ENCODE measurements around the gene DPCD. TPM values are rescaled to one million over a fixed set of nuclear protein-coding genes. Genes with fewer than 3 reads are reported as not detected.
"Not testable (repeated sequence)": the region's sequence is repeated elsewhere in the genome, so short reads cannot be mapped to it uniquely, and the experiment has no call there.

Gene DPCD
- total and polyA plus RNA-seq, 10 donors, result 3.2 to 9.6 (median 4.5) TPM

DNA sequence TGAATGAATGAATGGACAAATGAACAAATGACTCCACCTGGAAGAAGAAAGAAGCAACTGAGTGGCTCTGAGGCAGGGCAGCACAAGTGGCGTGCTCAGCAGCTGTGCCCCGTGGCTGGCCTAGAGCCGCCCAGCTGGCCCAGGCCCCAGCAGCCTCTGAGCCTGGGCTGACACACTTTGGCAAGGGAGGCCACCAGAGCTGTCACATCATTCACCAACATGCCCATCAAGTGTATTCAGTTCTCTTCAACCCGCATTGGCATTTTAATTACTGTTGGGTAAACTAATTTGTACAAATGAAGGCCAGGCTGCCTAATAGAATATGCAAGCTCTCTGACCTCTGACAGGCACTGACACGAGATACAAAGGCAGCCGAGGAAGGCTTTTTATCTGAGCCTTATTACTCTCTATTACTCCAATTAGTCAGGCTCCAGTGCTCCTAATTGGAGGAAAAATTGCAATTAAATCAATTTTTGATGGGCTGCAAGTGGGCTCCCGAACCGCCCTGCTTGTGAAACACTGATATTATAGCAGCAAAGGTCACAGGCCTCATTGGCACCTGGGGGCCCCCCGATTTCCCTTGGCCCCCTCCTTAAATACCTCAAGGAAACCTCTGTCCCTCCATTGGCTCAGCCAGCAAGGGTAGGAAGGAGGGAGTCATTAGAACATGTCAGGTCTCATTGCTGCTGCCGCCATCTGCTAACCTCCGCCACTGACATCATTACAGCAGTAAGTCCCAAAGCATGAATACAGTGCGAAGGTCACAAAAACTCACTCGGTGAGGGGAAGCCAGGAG lies 41.9 kb downstream of the DPCD start:
- DNase-seq, result no peak
- H3K4me1 ChIP-seq, result no peaks in the 10 kb centered on the region
- H3K36me3 ChIP-seq, result peaks cover 0 to 81% (median 25%) of the 10 kb centered on the region in 6 donors
- no peaks in the 10 kb centered on the region for H3K9me3 ChIP-seq
- 93 to 95% (median 94%) methylated on average over 13 of the region's 13 CpGs for WGBS, 5 donors
- TF ChIP-seq POLR2A (IDR thresholded peaks at IDR 0.05) (no peak), POLR2AphosphoS5 (IDR thresholded peaks at IDR 0.05) (peak in 1 of 3 donors; percentile 35)
- no peak overlapping the region for H3K4me3 ChIP-seq
- H3K27ac ChIP-seq, result no peak overlapping the region
- H3K27me3 ChIP-seq (replicated peaks in 1 of 7), result no peaks in the 10 kb centered on the region
- intact Hi-C loops (cut with DNase I; ENCODE audit: low total_unique reads), result no loop called here

DNA sequence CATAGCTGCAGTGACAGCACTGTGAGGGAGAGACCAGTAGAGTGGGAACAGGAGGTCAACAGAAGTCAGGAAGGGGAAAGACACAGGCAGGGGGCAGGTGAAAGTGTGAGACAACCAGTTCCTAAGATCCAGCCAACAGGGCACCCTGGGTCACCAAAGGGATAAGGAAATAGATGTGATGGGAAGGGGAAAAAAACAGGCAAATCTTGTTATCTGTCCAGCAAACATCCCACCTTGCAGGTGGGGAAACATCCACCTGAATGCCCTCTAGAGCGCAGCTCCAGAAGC lies 42.5 kb downstream of the DPCD start:
- TF ChIP-seq, protein P1, sequence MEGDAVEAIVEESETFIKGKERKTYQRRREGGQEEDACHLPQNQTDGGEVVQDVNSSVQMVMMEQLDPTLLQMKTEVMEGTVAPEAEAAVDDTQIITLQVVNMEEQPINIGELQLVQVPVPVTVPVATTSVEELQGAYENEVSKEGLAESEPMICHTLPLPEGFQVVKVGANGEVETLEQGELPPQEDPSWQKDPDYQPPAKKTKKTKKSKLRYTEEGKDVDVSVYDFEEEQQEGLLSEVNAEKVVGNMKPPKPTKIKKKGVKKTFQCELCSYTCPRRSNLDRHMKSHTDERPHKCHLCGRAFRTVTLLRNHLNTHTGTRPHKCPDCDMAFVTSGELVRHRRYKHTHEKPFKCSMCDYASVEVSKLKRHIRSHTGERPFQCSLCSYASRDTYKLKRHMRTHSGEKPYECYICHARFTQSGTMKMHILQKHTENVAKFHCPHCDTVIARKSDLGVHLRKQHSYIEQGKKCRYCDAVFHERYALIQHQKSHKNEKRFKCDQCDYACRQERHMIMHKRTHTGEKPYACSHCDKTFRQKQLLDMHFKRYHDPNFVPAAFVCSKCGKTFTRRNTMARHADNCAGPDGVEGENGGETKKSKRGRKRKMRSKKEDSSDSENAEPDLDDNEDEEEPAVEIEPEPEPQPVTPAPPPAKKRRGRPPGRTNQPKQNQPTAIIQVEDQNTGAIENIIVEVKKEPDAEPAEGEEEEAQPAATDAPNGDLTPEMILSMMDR (IDR thresholded peaks at IDR 0.05 in 8 of 11, conservative IDR thresholded peaks at IDR 0.05 in 3 of 11), result no peak
- TF ChIP-seq POLR2A (IDR thresholded peaks at IDR 0.05) (no peak), POLR2AphosphoS5 (IDR thresholded peaks at IDR 0.05) (no peak)
- Histone ChIP-seq H3K36me3 (peaks cover 0 to 79% (median 22%) of the 10 kb centered on the region in 6 donors), H3K4me3 (no peak overlapping the region), H3K4me1 (no peaks in the 10 kb centered on the region), H3K27ac (no peak overlapping the region), H3K9me3 (no peaks in the 10 kb centered on the region), H3K27me3 (replicated peaks in 1 of 7) (no peaks in the 10 kb centered on the region)
- DNase-seq, result no peak
- WGBS, 5 donors, result 95 to 100% (median 100%) methylated on average over 1 of the region's 1 CpG
- intact Hi-C loops (cut with DNase I; ENCODE audit: low total_unique reads), result no loop called here

DNA sequence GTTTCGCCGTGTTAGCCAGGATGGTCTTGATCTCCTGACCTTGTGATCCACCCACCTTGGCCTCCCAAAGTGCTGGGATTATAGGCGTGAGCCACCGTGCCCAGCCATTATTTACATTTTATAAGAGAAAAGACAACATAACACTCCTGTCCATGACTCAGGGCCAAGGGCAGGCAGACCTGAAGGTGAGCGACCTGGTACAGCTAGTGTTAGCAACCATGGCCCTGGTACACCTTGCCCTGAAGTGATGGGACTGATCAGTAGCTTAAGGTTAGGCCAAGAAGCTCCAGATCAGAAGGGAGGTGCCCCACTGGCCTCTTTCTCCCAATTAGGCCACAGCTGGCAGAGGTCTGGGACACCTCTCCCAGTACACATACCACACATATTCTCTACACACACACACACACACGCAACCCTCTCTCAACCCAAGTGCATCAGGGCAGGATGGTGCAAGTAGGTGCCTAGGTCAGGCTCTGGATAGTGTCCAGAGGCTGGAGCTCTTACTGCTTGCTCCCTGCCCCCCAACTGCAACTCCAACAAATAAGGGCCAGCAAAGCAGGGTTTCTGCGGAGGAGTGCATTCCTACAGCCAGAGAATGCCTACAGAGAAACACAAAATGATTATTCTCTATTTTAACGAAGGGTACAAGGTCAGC lies 43.8 kb downstream of the DPCD start:
- Histone ChIP-seq H3K27me3 (replicated peaks in 1 of 7) (no peaks in the 10 kb centered on the region), H3K4me1 (no peaks in the 10 kb centered on the region), H3K4me3 (no peak overlapping the region), H3K27ac (no peak overlapping the region), H3K36me3 (peaks cover 0 to 80% (median 15%) of the 10 kb centered on the region in 6 donors), H3K9me3 (no peaks in the 10 kb centered on the region)
- intact Hi-C loops (cut with DNase I; ENCODE audit: low total_unique reads), result no loop called here
- WGBS, 5 donors, result 87 to 99% (median 90%) methylated on average over 8 of the region's 8 CpGs
- no peak for DNase-seq
- TF ChIP-seq, protein P1 (IDR thresholded peaks at IDR 0.05 in 8 of 11, conservative IDR thresholded peaks at IDR 0.05 in 3 of 11), result no peak
- TF ChIP-seq POLR2A (IDR thresholded peaks at IDR 0.05) (no peak), POLR2AphosphoS5 (IDR thresholded peaks at IDR 0.05) (no peak)

DNA sequence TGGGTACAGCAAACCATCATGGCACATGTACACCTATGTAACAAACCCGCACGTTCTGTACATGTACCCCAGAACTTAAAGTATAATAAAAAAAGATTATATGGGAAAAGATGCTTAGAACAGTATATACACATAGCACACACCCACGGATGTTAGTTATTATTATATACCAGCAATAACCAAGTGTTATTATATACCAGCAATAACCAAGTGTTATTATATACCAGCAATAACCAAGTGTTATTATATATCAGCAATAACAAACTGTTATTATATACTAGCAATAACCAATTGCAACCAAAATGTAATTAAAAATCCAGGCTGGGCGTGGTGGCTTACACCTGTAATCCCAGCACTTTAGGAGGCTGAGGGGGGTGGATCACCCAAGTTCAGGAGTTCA lies 45.4 kb downstream of the DPCD start:
- H3K4me3 ChIP-seq; H3K4me1 ChIP-seq; intact Hi-C loops (cut with DNase I; ENCODE audit: low total_unique reads); H3K27ac ChIP-seq; H3K27me3 ChIP-seq (replicated peaks in 1 of 7); H3K9me3 ChIP-seq; DNase-seq: not testable (repeated sequence)
- 93 to 99% (median 97%) methylated on average over 4 of the region's 4 CpGs for WGBS, 5 donors
- peaks cover 0 to 77% (median 13%) of the 10 kb centered on the region in 6 donors for H3K36me3 ChIP-seq

DNA sequence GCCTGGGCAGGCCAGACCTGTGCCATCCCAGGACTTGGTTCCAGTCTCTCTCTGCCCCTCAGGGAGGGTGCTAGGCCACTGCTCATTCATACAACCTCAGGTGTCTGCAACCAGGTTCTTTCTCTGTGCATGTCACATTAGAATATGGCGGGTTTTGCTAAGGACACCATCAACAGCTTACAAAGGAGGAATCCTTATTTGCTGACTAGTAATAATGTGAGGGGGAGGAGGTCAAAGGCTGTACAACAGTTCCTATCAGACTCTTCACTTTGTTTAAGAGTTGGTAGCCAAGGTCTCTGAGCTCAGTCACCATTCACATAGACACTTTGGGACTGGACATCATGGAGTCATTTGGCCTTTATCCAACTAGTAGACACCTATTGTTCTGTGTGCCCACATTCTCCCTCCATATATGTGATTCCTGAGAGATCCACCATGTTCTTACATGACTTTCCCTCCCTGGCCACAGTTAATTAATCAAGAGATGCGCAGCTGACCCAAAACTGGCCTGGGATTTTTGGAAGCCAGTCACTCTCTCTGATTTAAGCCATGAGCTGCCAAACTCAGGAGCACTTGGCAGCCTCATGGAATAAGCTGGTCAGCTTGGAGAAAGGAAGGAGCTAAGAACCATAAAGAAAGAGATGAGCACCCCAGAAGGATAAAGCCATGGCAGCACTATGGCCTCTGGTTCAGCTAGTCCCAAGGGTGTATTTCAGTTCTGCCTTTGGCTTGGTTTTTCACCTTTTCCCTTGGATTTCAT lies 51.2 kb downstream of the DPCD start:
- Histone ChIP-seq H3K9me3 (no peaks in the 10 kb centered on the region), H3K4me1 (no peaks in the 10 kb centered on the region), H3K4me3 (no peak overlapping the region), H3K36me3 (peaks cover 0 to 85% (median 14%) of the 10 kb centered on the region in 6 donors), H3K27ac (no peak overlapping the region), H3K27me3 (replicated peaks in 1 of 7) (no peaks in the 10 kb centered on the region)
- no peak for DNase-seq
- intact Hi-C loops (cut with DNase I; ENCODE audit: low total_unique reads), result no loop called here
- TF ChIP-seq POLR2AphosphoS5 (IDR thresholded peaks at IDR 0.05), result no peak
- no peak for TF ChIP-seq POLR2A (IDR thresholded peaks at IDR 0.05)
- TF ChIP-seq, protein P1 (IDR thresholded peaks at IDR 0.05 in 8 of 11, conservative IDR thresholded peaks at IDR 0.05 in 3 of 11), result no peak
- 96 to 100% (median 98%) methylated on average over 2 of the region's 2 CpGs for WGBS, 5 donors

Measured in spleen (tissue), 11 donors.